ENCODE results near the gene PIEZO1.
"Not testable (repeated sequence)": the region's sequence is repeated elsewhere in the genome, so short reads cannot be mapped to it uniquely, and the experiment has no call there.

The PIEZO1 gene

GRCh38 chr16:88803264-88803987 is 18.4 kb upstream of the PIEZO1 start, which contains the start of gene CDT1:
Gene CDT1, plus strand, starts transcription at chr16:88803789. Its CDS starts 43 bp downstream, at chr16:88803832.
- Histone ChIP-seq H3K4me1 (ENCODE audit: insufficient read depth, low read length) (no peaks in the 10 kb centered on the region; the same call in 1 of the 2 replicates), H3K36me3 (ENCODE audit: insufficient read depth, low read length) (peaks cover 7% of the 10 kb centered on the region), H3K9ac (ENCODE audit: low read depth, low read length) (peak within 1 kb of the TSS; percentile 87), H3K9me3 (ENCODE audit: control insufficient read depth, insufficient read depth, low read length) (no peaks in the 10 kb centered on the region)

GRCh38 chr16:88800277-88800592 is 15.2 kb upstream of the PIEZO1 start:
- H3K9me3 ChIP-seq (ENCODE audit: control insufficient read depth, insufficient read depth, low read length) = no peaks in the 10 kb centered on the region
- H3K9ac ChIP-seq (ENCODE audit: low read depth, low read length) = no peak overlapping the region
- H3K4me1 ChIP-seq (ENCODE audit: insufficient read depth, low read length) = no peaks in the 10 kb centered on the region; the same call in 1 of the 2 replicates
- H3K36me3 ChIP-seq (ENCODE audit: insufficient read depth, low read length) = no peaks in the 10 kb centered on the region

- Histone ChIP-seq H3K4me1 (ENCODE audit: insufficient read depth, low read length) (no peaks in the 10 kb centered on the region; the same call in 1 of the 2 replicates), H3K36me3 (ENCODE audit: insufficient read depth, low read length) (no peaks in the 10 kb centered on the region), H3K9me3 (ENCODE audit: control insufficient read depth, insufficient read depth, low read length) (no peaks in the 10 kb centered on the region), H3K9ac (ENCODE audit: low read depth, low read length) (no peak overlapping the region)
Observed at GRCh38 chr16:88799569-88800276, 14.7 kb upstream of the PIEZO1 start.

GRCh38 chr16:88798772-88799455 is 13.9 kb upstream of the PIEZO1 start:
- no peaks in the 10 kb centered on the region for H3K9me3 ChIP-seq (ENCODE audit: control insufficient read depth, insufficient read depth, low read length)
- no peak overlapping the region for H3K9ac ChIP-seq (ENCODE audit: low read depth, low read length)
- no peaks in the 10 kb centered on the region for H3K4me1 ChIP-seq (ENCODE audit: insufficient read depth, low read length)
- H3K36me3 ChIP-seq (ENCODE audit: insufficient read depth, low read length) = no peaks in the 10 kb centered on the region

- Histone ChIP-seq H3K4me1 (ENCODE audit: insufficient read depth, low read length) (peaks cover 3% of the 10 kb centered on the region; the same call in 1 of the 2 replicates), H3K9me3 (ENCODE audit: control insufficient read depth, insufficient read depth, low read length) (no peaks in the 10 kb centered on the region), H3K9ac (ENCODE audit: low read depth, low read length) (no peak overlapping the region), H3K36me3 (ENCODE audit: insufficient read depth, low read length) (no peaks in the 10 kb centered on the region)
Observed at GRCh38 chr16:88798073-88798472, 13.1 kb upstream of the PIEZO1 start.

- H3K9me3 ChIP-seq (ENCODE audit: control insufficient read depth, insufficient read depth, low read length) = no peaks in the 10 kb centered on the region
- H3K9ac ChIP-seq (ENCODE audit: low read depth, low read length) = no peak overlapping the region
- H3K4me1 ChIP-seq (ENCODE audit: insufficient read depth, low read length) = peaks cover 10% of the 10 kb centered on the region; the same call in 1 of the 2 replicates
- H3K36me3 ChIP-seq (ENCODE audit: insufficient read depth, low read length) = no peaks in the 10 kb centered on the region
Observed at GRCh38 chr16:88796278-88796677, 11.3 kb upstream of the PIEZO1 start.

- Histone ChIP-seq H3K4me1 (ENCODE audit: insufficient read depth, low read length) (peaks cover 14% of the 10 kb centered on the region; the same call in 1 of the 2 replicates), H3K9me3 (ENCODE audit: control insufficient read depth, insufficient read depth, low read length) (no peaks in the 10 kb centered on the region), H3K36me3 (ENCODE audit: insufficient read depth, low read length) (no peaks in the 10 kb centered on the region), H3K9ac (ENCODE audit: low read depth, low read length) (no peak overlapping the region)
Observed at GRCh38 chr16:88793251-88793954, 8.4 kb upstream of the PIEZO1 start.

GRCh38 chr16:88792668-88793250 is 7.7 kb upstream of the PIEZO1 start:
- Histone ChIP-seq H3K9ac (ENCODE audit: low read depth, low read length) (no peak overlapping the region), H3K9me3 (ENCODE audit: control insufficient read depth, insufficient read depth, low read length) (no peaks in the 10 kb centered on the region), H3K36me3 (ENCODE audit: insufficient read depth, low read length) (no peaks in the 10 kb centered on the region), H3K4me1 (ENCODE audit: insufficient read depth, low read length) (peaks cover 14% of the 10 kb centered on the region; the same call in 1 of the 2 replicates)

GRCh38 chr16:88792078-88792550 is 7.1 kb upstream of the PIEZO1 start:
- H3K9ac ChIP-seq (ENCODE audit: low read depth, low read length) = no peak overlapping the region
- peaks cover 14% of the 10 kb centered on the region; the same call in 1 of the 2 replicates for H3K4me1 ChIP-seq (ENCODE audit: insufficient read depth, low read length)

GRCh38 chr16:88790312-88791211 is 5.5 kb upstream of the PIEZO1 start:
- Histone ChIP-seq H3K9ac (ENCODE audit: low read depth, low read length) (no peak overlapping the region), H3K4me1 (ENCODE audit: insufficient read depth, low read length) (peaks cover 14% of the 10 kb centered on the region; the same call in 1 of the 2 replicates), H3K36me3 (ENCODE audit: insufficient read depth, low read length) (no peaks in the 10 kb centered on the region), H3K9me3 (ENCODE audit: control insufficient read depth, insufficient read depth, low read length) (no peaks in the 10 kb centered on the region)

More at GRCh38 chr16:88792078-88792550, 7.1 kb upstream of the PIEZO1 start:
- Histone ChIP-seq H3K36me3 (ENCODE audit: insufficient read depth, low read length) (no peaks in the 10 kb centered on the region), H3K9me3 (ENCODE audit: control insufficient read depth, insufficient read depth, low read length) (no peaks in the 10 kb centered on the region)

- Histone ChIP-seq H3K36me3 (ENCODE audit: insufficient read depth, low read length) (no peaks in the 10 kb centered on the region), H3K9ac (ENCODE audit: low read depth, low read length) (no peak overlapping the region), H3K9me3 (ENCODE audit: control insufficient read depth, insufficient read depth, low read length) (no peaks in the 10 kb centered on the region), H3K4me1 (ENCODE audit: insufficient read depth, low read length) (peaks cover 14% of the 10 kb centered on the region; the same call in 1 of the 2 replicates)
Observed at GRCh38 chr16:88789594-88789993, 4.6 kb upstream of the PIEZO1 start.

- H3K9ac ChIP-seq (ENCODE audit: low read depth, low read length); H3K9me3 ChIP-seq (ENCODE audit: control insufficient read depth, insufficient read depth, low read length); H3K36me3 ChIP-seq (ENCODE audit: insufficient read depth, low read length): not testable (repeated sequence)
- H3K4me1 ChIP-seq (ENCODE audit: insufficient read depth, low read length) = peaks cover 13% of the 10 kb centered on the region; the same call in 1 of the 2 replicates
Observed at GRCh38 chr16:88788749-88789148, 3.7 kb upstream of the PIEZO1 start.

Measured in ES-I3 (cell line).